WTC11 (cell line): ENCODE results near the gene BASP1. TPM values are rescaled to one million over a fixed set of nuclear protein-coding genes. Genes with fewer than 3 reads are reported as not detected.

Source experiments
- ATAC-seq: fragments of 200-7000 bp; cut with Tn5 transposase; 2 replicates; pipeline ENCODE4 v1.10.0; 2021; ENCODE audit warnings: mild to moderate bottlenecking, moderate library complexity
- CTCF ChIA-PET: fragments of 300-600 bp; sonication (Branson Sonifier 250); formaldehyde crosslinking; loops from one replicate; lab custom pipeline; 2021; ENCODE audit warnings: antibody characterized with exemption; lab: Charles Lee
- POLR2A ChIA-PET: fragments of 350-600 bp; sonication (Branson Sonifier 250); formaldehyde crosslinking; loops from one replicate; lab custom pipeline; 2021; ENCODE audit warnings: antibody characterized with exemption; lab: Charles Lee
- DNase-seq: peaks from one replicate; pipeline ENCODE4 v3.0.0; 2021; ENCODE audit warnings: low spot score
- H3K27ac Mint-ChIP-seq: 2 replicates; pipeline ENCODE4 v1.8.0; 2021; ENCODE audit warnings: mixed read lengths
- H3K27me3 Mint-ChIP-seq: 2 replicates; pipeline ENCODE4 v1.8.0; 2021; ENCODE audit warnings: low read depth, mild to moderate bottlenecking, moderate library complexity, mixed read lengths
- H3K36me3 Mint-ChIP-seq: 2 replicates; pipeline ENCODE4 v1.8.0; 2021; ENCODE audit warnings: mixed read lengths
- H3K4me1 Mint-ChIP-seq: 2 replicates; pipeline ENCODE4 v1.8.0; 2022; ENCODE audit warnings: mixed read lengths
- H3K4me3 Mint-ChIP-seq: 2 replicates; pipeline ENCODE4 v1.8.0; 2021; ENCODE audit warnings: mild to moderate bottlenecking, moderate library complexity, mixed read lengths
- H3K9me3 Mint-ChIP-seq: 2 replicates; pipeline ENCODE4 v1.8.0; 2021; ENCODE audit warnings: mixed read lengths
- ELF4 ChIP-seq: sonication (generic); formaldehyde crosslinking; IDR thresholded peaks from 2 replicates; pipeline ENCODE4 v1.8.1; 2022; ENCODE audit warnings: low read depth, mild to moderate bottlenecking, moderate library complexity, missing genetic modification reagents
- GRHL2 ChIP-seq: fragments of 250-450 bp; sonication (Bioruptor Pico); IDR thresholded peaks from 2 replicates; pipeline ENCODE4 v1.8.0; 2022; ENCODE audit warnings: mild to moderate bottlenecking, moderate library complexity; ENCODE audit not compliant: insufficient replicate concordance, severe bottlenecking
- JAZF1 ChIP-seq: fragments of 250-450 bp; sonication (Bioruptor Pico); IDR thresholded peaks from 2 replicates; pipeline ENCODE4 v1.9.0; 2021; ENCODE audit warnings: moderate library complexity, mild to moderate bottlenecking, inconsistent platforms
- KAT7 ChIP-seq: sonication (generic); formaldehyde crosslinking; IDR thresholded peaks from 2 replicates; pipeline ENCODE4 v1.8.1; 2023; ENCODE audit warnings: missing genetic modification reagents, mild to moderate bottlenecking, borderline replicate concordance
- NFATC4 ChIP-seq: fragments of 250-450 bp; sonication (Bioruptor Pico); IDR thresholded peaks from 2 replicates; pipeline ENCODE4 v1.9.0; 2021; ENCODE audit warnings: mild to moderate bottlenecking
- PRRX2 ChIP-seq: fragments of 250-450 bp; sonication (Bioruptor Pico); IDR thresholded peaks from 2 replicates; pipeline ENCODE4 v1.8.0; 2021; ENCODE audit warnings: mild to moderate bottlenecking
- SMAD4 ChIP-seq: sonication (generic); formaldehyde crosslinking; IDR thresholded peaks from 2 replicates; pipeline ENCODE4 v1.8.0; 2022; ENCODE audit warnings: mild to moderate bottlenecking, missing genetic modification reagents
- TP53 ChIP-seq: sonication (generic); formaldehyde crosslinking; IDR thresholded peaks from 2 replicates; pipeline ENCODE4 v1.8.1; 2023; ENCODE audit warnings: mild to moderate bottlenecking, missing genetic modification reagents
- ZNF121 ChIP-seq: sonication (generic); formaldehyde crosslinking; IDR thresholded peaks from 2 replicates; pipeline ENCODE4 v1.8.0; 2023; ENCODE audit warnings: missing genetic modification reagents
- ZNF138 ChIP-seq: sonication (generic); formaldehyde crosslinking; conservative IDR thresholded peaks from 2 replicates; pipeline ENCODE4 v1.8.1; 2022; ENCODE audit warnings: mild to moderate bottlenecking, moderate library complexity, missing genetic modification reagents
- ZNF317 ChIP-seq: sonication (generic); formaldehyde crosslinking; IDR thresholded peaks from 2 replicates; pipeline ENCODE4 v1.8.1; 2023; ENCODE audit warnings: low read depth, mild to moderate bottlenecking, moderate library complexity, missing genetic modification reagents, borderline replicate concordance
- total RNA-seq: library from RNA; stranded (reverse); gene quantifications from 3 replicates; pipeline ENCODE4 v1.2.3, GENCODE V29; 2021
- TF ChIP-seq, protein P1 (sequence below): fragments of 250-450 bp; sonication (Bioruptor Pico); IDR thresholded peaks from 2 replicates; pipeline ENCODE4 v1.9.0; 2021; ENCODE audit warnings: moderate library complexity, mild to moderate bottlenecking, inconsistent platforms, borderline replicate concordance
- TF ChIP-seq, protein P2 (sequence below): fragments of 250-450 bp; sonication (Bioruptor Pico); IDR thresholded peaks from 2 replicates; pipeline ENCODE4 v1.8.0; 2021; ENCODE audit warnings: mild to moderate bottlenecking
- TF ChIP-seq, protein P3 (sequence below): sonication (generic); formaldehyde crosslinking; IDR thresholded peaks from 2 replicates; pipeline ENCODE4 v1.8.0; 2022; ENCODE audit warnings: mild to moderate bottlenecking, missing genetic modification reagents
- TF ChIP-seq, protein P4 (sequence below): sonication (generic); formaldehyde crosslinking; IDR thresholded peaks from 2 replicates; pipeline ENCODE4 v1.8.1; 2023; ENCODE audit warnings: mild to moderate bottlenecking, moderate library complexity, missing genetic modification reagents
- TF ChIP-seq, protein P5 (sequence below): fragments of 250-450 bp; sonication (Bioruptor Pico); IDR thresholded peaks from 2 replicates; pipeline ENCODE4 v1.9.0; 2021; ENCODE audit warnings: mild to moderate bottlenecking
- TF ChIP-seq, protein P6 (sequence below): sonication (generic); formaldehyde crosslinking; conservative IDR thresholded peaks from 2 replicates; pipeline ENCODE4 v1.8.1; 2022; ENCODE audit warnings: mild to moderate bottlenecking, missing genetic modification reagents
- TF ChIP-seq, protein P7 (sequence below): sonication (generic); formaldehyde crosslinking; IDR thresholded peaks from 2 replicates; pipeline ENCODE4 v1.8.0; 2022; ENCODE audit warnings: mild to moderate bottlenecking, missing genetic modification reagents
- TF ChIP-seq, protein P8 (sequence below): sonication (generic); formaldehyde crosslinking; IDR thresholded peaks from 2 replicates; pipeline ENCODE4 v1.8.1; 2023; ENCODE audit warnings: mild to moderate bottlenecking, missing genetic modification reagents, borderline replicate concordance
- TF ChIP-seq, protein P9 (sequence below): sonication (generic); formaldehyde crosslinking; IDR thresholded peaks from 2 replicates; pipeline ENCODE4 v1.8.1; 2022; ENCODE audit warnings: missing genetic modification reagents, borderline replicate concordance

BASP1 gene
- total RNA-seq, 1 experiment from 2014 or later: 108 TPM

DNA sequence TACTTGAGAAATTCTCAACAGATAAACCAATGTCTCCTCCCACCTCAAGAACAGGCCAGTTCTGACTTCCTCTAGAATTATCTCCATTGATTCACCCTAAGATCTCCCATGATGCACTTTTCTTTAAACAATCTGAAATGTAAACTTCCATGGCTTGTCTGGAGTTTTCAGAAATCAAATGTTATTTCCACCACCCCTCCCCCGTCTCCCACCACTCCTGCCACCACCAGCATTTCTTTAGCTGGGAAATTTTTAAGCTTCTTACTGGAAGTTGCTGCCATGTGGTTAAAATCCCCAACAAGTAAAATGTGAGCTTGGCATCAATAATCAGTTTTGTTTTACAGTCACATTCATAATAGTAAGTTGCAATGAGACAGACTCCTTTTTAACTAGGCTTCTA lies 32.8 kb upstream of the BASP1 start (continued):
- TF ChIP-seq, protein P1, sequence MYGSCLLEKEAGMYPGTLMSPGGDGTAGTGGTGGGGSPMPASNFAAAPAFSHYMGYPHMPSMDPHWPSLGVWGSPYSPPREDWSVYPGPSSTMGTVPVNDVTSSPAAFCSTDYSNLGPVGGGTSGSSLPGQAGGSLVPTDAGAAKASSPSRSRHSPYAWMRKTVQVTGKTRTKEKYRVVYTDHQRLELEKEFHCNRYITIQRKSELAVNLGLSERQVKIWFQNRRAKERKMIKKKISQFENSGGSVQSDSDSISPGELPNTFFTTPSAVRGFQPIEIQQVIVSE (CRISPR knock-in tag): no peak
- TF ChIP-seq ZNF138 (CRISPR knock-in tag) (no peak), ELF4 (no peak), NFATC4 (CRISPR knock-in tag) (no peak), JAZF1 (CRISPR knock-in tag) (no peak)
- TF ChIP-seq, protein P2, sequence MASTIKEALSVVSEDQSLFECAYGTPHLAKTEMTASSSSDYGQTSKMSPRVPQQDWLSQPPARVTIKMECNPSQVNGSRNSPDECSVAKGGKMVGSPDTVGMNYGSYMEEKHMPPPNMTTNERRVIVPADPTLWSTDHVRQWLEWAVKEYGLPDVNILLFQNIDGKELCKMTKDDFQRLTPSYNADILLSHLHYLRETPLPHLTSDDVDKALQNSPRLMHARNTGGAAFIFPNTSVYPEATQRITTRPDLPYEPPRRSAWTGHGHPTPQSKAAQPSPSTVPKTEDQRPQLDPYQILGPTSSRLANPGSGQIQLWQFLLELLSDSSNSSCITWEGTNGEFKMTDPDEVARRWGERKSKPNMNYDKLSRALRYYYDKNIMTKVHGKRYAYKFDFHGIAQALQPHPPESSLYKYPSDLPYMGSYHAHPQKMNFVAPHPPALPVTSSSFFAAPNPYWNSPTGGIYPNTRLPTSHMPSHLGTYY (CRISPR knock-in tag): no peak
- TF ChIP-seq, protein P3, sequence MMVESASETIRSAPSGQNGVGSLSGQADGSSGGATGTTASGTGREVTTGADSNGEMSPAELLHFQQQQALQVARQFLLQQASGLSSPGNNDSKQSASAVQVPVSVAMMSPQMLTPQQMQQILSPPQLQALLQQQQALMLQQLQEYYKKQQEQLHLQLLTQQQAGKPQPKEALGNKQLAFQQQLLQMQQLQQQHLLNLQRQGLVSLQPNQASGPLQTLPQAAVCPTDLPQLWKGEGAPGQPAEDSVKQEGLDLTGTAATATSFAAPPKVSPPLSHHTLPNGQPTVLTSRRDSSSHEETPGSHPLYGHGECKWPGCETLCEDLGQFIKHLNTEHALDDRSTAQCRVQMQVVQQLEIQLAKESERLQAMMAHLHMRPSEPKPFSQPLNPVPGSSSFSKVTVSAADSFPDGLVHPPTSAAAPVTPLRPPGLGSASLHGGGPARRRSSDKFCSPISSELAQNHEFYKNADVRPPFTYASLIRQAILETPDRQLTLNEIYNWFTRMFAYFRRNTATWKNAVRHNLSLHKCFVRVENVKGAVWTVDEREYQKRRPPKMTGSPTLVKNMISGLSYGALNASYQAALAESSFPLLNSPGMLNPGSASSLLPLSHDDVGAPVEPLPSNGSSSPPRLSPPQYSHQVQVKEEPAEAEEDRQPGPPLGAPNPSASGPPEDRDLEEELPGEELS (CRISPR knock-in tag): no peak
- TF ChIP-seq, protein P4, sequence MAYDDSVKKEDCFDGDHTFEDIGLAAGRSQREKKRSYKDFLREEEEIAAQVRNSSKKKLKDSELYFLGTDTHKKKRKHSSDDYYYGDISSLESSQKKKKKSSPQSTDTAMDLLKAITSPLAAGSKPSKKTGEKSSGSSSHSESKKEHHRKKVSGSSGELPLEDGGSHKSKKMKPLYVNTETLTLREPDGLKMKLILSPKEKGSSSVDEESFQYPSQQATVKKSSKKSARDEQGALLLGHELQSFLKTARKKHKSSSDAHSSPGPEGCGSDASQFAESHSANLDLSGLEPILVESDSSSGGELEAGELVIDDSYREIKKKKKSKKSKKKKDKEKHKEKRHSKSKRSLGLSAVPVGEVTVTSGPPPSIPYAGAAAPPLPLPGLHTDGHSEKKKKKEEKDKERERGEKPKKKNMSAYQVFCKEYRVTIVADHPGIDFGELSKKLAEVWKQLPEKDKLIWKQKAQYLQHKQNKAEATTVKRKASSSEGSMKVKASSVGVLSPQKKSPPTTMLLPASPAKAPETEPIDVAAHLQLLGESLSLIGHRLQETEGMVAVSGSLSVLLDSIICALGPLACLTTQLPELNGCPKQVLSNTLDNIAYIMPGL (CRISPR knock-in tag): no peak
- TF ChIP-seq, protein P5, sequence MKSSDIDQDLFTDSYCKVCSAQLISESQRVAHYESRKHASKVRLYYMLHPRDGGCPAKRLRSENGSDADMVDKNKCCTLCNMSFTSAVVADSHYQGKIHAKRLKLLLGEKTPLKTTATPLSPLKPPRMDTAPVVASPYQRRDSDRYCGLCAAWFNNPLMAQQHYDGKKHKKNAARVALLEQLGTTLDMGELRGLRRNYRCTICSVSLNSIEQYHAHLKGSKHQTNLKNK (CRISPR knock-in tag): no peak
- TF ChIP-seq, protein P6, sequence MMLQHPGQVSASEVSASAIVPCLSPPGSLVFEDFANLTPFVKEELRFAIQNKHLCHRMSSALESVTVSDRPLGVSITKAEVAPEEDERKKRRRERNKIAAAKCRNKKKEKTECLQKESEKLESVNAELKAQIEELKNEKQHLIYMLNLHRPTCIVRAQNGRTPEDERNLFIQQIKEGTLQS: no peak
- TF ChIP-seq, protein P7, sequence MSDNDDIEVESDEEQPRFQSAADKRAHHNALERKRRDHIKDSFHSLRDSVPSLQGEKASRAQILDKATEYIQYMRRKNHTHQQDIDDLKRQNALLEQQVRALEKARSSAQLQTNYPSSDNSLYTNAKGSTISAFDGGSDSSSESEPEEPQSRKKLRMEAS: no peak

DNA sequence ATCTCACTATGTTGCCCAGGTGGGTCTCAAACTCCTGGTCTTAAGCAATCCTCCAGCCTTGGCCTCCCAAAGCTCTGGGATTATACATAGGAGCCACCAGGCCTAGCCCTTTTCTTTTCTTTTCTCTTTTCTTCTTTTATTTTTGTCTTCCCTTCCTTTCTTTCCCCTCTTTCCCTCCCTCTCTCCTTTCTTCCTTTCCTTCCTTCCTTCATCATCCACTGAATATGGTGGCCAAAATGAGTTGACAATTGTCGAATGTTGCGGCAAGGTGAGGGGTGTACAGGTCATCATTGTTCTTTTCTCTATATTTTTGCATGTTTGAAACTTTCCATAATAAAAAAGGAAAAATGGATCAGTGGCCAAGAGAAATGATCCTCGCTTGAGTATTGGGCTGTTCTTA lies 32.1 kb upstream of the BASP1 start:
- CTCF ChIA-PET: interaction anchor here (1.7 kb wide), 1 partner anchor 505 kb away, joined by 4 read pairs; no protein-coding TSS in a partner anchor
- ATAC-seq: no peak
- peaks cover 4% of the 10 kb centered on the region for H3K9me3 Mint-ChIP-seq
- no peaks in the 10 kb centered on the region for H3K27me3 Mint-ChIP-seq
- H3K27ac Mint-ChIP-seq: no peak overlapping the region
- peaks cover 7% of the 10 kb centered on the region for H3K4me1 Mint-ChIP-seq
- H3K4me3 Mint-ChIP-seq: no peak overlapping the region
- no peaks in the 10 kb centered on the region for H3K36me3 Mint-ChIP-seq
- DNase-seq: no peak
- TF ChIP-seq, protein P8, sequence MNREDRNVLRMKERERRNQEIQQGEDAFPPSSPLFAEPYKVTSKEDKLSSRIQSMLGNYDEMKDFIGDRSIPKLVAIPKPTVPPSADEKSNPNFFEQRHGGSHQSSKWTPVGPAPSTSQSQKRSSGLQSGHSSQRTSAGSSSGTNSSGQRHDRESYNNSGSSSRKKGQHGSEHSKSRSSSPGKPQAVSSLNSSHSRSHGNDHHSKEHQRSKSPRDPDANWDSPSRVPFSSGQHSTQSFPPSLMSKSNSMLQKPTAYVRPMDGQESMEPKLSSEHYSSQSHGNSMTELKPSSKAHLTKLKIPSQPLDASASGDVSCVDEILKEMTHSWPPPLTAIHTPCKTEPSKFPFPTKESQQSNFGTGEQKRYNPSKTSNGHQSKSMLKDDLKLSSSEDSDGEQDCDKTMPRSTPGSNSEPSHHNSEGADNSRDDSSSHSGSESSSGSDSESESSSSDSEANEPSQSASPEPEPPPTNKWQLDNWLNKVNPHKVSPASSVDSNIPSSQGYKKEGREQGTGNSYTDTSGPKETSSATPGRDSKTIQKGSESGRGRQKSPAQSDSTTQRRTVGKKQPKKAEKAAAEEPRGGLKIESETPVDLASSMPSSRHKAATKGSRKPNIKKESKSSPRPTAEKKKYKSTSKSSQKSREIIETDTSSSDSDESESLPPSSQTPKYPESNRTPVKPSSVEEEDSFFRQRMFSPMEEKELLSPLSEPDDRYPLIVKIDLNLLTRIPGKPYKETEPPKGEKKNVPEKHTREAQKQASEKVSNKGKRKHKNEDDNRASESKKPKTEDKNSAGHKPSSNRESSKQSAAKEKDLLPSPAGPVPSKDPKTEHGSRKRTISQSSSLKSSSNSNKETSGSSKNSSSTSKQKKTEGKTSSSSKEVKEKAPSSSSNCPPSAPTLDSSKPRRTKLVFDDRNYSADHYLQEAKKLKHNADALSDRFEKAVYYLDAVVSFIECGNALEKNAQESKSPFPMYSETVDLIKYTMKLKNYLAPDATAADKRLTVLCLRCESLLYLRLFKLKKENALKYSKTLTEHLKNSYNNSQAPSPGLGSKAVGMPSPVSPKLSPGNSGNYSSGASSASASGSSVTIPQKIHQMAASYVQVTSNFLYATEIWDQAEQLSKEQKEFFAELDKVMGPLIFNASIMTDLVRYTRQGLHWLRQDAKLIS: no peak
- TF ChIP-seq ZNF317 (CRISPR knock-in tag) (no peak), SMAD4 (CRISPR knock-in tag) (no peak), TP53 (CRISPR knock-in tag) (no peak), KAT7 (CRISPR knock-in tag) (no peak), GRHL2 (CRISPR knock-in tag) (no peak), PRRX2 (CRISPR knock-in tag) (no peak), ZNF121 (CRISPR knock-in tag) (no peak)
- TF ChIP-seq, protein P9, sequence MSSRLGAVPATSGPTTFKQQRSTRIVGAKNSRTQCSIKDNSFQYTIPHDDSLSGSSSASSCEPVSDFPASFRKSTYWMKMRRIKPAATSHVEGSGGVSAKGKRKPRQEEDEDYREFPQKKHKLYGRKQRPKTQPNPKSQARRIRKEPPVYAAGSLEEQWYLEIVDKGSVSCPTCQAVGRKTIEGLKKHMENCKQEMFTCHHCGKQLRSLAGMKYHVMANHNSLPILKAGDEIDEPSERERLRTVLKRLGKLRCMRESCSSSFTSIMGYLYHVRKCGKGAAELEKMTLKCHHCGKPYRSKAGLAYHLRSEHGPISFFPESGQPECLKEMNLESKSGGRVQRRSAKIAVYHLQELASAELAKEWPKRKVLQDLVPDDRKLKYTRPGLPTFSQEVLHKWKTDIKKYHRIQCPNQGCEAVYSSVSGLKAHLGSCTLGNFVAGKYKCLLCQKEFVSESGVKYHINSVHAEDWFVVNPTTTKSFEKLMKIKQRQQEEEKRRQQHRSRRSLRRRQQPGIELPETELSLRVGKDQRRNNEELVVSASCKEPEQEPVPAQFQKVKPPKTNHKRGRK (CRISPR knock-in tag): no peak
- POLR2A ChIA-PET: no interaction called here
